ENCODE results near the gene TGFB3. TPM values are rescaled to one million over a fixed set of nuclear protein-coding genes. Genes with fewer than 3 reads are reported as not detected.

The TGFB3 gene
- total RNA-seq, 2 donors from 2014 or later: 6.1 to 6.8 TPM

DNA sequence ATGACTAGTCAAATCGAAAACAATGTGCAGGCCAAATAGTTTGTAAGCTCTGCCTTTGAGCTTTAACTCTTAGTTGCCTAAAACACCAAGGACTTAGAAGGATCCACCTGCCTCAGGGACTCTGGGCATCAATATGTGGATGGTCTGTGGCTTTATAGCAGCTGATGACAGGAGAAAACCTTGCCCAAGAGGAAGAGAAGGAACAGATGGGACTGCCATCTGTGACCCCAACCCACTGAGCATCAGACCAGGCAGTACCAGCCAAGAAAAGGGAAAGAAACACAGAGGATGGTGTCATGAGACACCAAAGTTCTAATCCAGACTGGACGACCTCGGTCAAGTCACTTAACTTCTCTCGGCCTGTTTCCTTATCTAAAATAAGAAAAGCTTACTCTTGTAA, 12.7 kb downstream of the TGFB3 start:
- no peaks in the 10 kb centered on the region for H3K9me3 Mint-ChIP-seq
- Histone ChIP-seq H3K4me3 (ENCODE audit: low read length) (no peak overlapping the region), H3K9ac (ENCODE audit: extremely low read depth, low read length, poor library complexity, severe bottlenecking) (no peak overlapping the region), H3K27ac (ENCODE audit: low read depth, low read length) (no peak overlapping the region), H3K27me3 (ENCODE audit: control insufficient read depth, insufficient read depth, low read length, poor library complexity, severe bottlenecking) (peaks cover 15% of the 10 kb centered on the region), H3K4me1 (ENCODE audit: control insufficient read depth, insufficient read depth, low read length) (peaks cover 10% of the 10 kb centered on the region), H3K36me3 (ENCODE audit: control insufficient read depth, insufficient read depth, low read length) (no peaks in the 10 kb centered on the region), H3K9me3 (ENCODE audit: control insufficient read depth, low read length) (no peaks in the 10 kb centered on the region)
- WGBS, 2 experiments (ENCODE audit: insufficient coverage in 1 of 2, insufficient read length in 1 of 2): 80 to 91% methylated on average over 4 of the region's 4 CpGs
- H3K4me1 Mint-ChIP-seq: peaks cover 37% of the 10 kb centered on the region
- no peak overlapping the region for H3K27ac Mint-ChIP-seq
- H3K36me3 Mint-ChIP-seq (ENCODE audit: low read depth): peaks cover 6% of the 10 kb centered on the region
- peaks cover 2% of the 10 kb centered on the region for H3K27me3 Mint-ChIP-seq (ENCODE audit: insufficient read depth)
- DNase-seq: no peak
- H3K4me3 Mint-ChIP-seq: no peak overlapping the region
- TF ChIP-seq, protein P1, sequence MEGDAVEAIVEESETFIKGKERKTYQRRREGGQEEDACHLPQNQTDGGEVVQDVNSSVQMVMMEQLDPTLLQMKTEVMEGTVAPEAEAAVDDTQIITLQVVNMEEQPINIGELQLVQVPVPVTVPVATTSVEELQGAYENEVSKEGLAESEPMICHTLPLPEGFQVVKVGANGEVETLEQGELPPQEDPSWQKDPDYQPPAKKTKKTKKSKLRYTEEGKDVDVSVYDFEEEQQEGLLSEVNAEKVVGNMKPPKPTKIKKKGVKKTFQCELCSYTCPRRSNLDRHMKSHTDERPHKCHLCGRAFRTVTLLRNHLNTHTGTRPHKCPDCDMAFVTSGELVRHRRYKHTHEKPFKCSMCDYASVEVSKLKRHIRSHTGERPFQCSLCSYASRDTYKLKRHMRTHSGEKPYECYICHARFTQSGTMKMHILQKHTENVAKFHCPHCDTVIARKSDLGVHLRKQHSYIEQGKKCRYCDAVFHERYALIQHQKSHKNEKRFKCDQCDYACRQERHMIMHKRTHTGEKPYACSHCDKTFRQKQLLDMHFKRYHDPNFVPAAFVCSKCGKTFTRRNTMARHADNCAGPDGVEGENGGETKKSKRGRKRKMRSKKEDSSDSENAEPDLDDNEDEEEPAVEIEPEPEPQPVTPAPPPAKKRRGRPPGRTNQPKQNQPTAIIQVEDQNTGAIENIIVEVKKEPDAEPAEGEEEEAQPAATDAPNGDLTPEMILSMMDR (conservative IDR thresholded peaks at IDR 0.05): no peak

DNA sequence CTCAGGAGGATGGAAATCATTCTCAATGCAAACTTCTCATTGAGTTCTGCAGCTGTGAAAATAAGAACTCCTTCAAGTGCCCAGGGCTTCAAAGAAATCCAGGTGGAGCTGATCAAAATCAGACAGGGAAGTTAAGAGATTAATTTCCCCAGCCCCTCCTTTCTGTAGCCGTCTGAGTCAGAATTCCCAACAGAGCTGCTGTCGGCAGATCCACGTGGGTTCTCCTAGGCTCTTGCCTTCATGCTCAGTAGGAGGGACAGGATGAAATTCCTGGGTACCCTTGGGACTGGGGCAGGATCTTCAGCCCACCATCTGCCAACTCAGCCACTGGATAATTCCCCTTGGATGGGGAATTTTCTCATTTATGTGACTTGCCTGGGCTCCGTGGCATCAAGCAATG, 13.3 kb downstream of the TGFB3 start:
- peaks cover 32% of the 10 kb centered on the region for H3K4me1 Mint-ChIP-seq
- Histone ChIP-seq H3K27me3 (ENCODE audit: control insufficient read depth, insufficient read depth, low read length, poor library complexity, severe bottlenecking) (peaks cover 15% of the 10 kb centered on the region), H3K4me3 (ENCODE audit: low read length) (no peak overlapping the region), H3K4me1 (ENCODE audit: control insufficient read depth, insufficient read depth, low read length) (peaks cover 10% of the 10 kb centered on the region), H3K9ac (ENCODE audit: extremely low read depth, low read length, poor library complexity, severe bottlenecking) (no peak overlapping the region), H3K36me3 (ENCODE audit: control insufficient read depth, insufficient read depth, low read length) (no peaks in the 10 kb centered on the region), H3K9me3 (ENCODE audit: control insufficient read depth, low read length) (no peaks in the 10 kb centered on the region), H3K27ac (ENCODE audit: low read depth, low read length) (no peak overlapping the region)
- H3K27me3 Mint-ChIP-seq (ENCODE audit: insufficient read depth): peaks cover 2% of the 10 kb centered on the region
- 86% methylated on average over 4 of the region's 4 CpGs; no CpG with 5 or more reads in 1 of the 2 experiments for WGBS, 2 experiments (ENCODE audit: insufficient coverage in 1 of 2, insufficient read length in 1 of 2)
- no peaks in the 10 kb centered on the region for H3K9me3 Mint-ChIP-seq
- TF ChIP-seq, protein P1 (conservative IDR thresholded peaks at IDR 0.05): no peak
- H3K4me3 Mint-ChIP-seq: no peak overlapping the region
- no peak for DNase-seq
- peaks cover 6% of the 10 kb centered on the region for H3K36me3 Mint-ChIP-seq (ENCODE audit: low read depth)
- no peak overlapping the region for H3K27ac Mint-ChIP-seq

DNA sequence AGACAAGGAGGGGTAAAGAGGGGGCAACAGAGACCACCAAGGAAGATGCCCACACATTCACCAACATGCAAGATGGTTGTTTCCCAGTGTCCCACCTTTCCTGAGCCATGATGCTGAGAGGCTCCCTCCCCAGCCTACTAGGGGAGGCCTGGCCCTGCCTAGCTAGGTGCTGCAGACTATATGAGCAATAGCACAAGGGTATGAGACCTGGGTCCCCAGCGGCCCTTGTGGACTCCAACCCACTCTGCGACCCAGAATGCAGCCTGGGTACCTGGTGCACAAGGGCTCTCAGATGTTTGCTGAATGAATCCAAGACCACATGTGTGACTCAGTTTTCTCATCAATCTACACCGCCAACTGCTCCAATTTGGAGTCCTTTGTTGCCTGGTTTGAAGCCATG, 13.9 kb downstream of the TGFB3 start:
- Mint-ChIP-seq H3K4me1 (peaks cover 26% of the 10 kb centered on the region), H3K4me3 (no peak overlapping the region), H3K9me3 (no peaks in the 10 kb centered on the region), H3K36me3 (ENCODE audit: low read depth) (peaks cover 6% of the 10 kb centered on the region), H3K27me3 (ENCODE audit: insufficient read depth) (peaks cover 2% of the 10 kb centered on the region), H3K27ac (no peak overlapping the region)
- H3K36me3 ChIP-seq (ENCODE audit: control insufficient read depth, insufficient read depth, low read length): no peaks in the 10 kb centered on the region
- no peaks in the 10 kb centered on the region for H3K9me3 ChIP-seq (ENCODE audit: control insufficient read depth, low read length)
- TF ChIP-seq, protein P1 (conservative IDR thresholded peaks at IDR 0.05): no peak
- 94 to 100% methylated on average over 2 to 3 of the region's 3 CpGs for WGBS, 2 experiments (ENCODE audit: insufficient coverage in 1 of 2, insufficient read length in 1 of 2)
- peaks cover 15% of the 10 kb centered on the region for H3K27me3 ChIP-seq (ENCODE audit: control insufficient read depth, insufficient read depth, low read length, poor library complexity, severe bottlenecking)
- no peak overlapping the region for H3K27ac ChIP-seq (ENCODE audit: low read depth, low read length)
- no peak overlapping the region for H3K9ac ChIP-seq (ENCODE audit: extremely low read depth, low read length, poor library complexity, severe bottlenecking)
- H3K4me1 ChIP-seq (ENCODE audit: control insufficient read depth, insufficient read depth, low read length): peaks cover 10% of the 10 kb centered on the region
- no peak overlapping the region for H3K4me3 ChIP-seq (ENCODE audit: low read length)
- peak; percentile 20 for DNase-seq

Measured in endodermal cell (in vitro differentiated cells).